Prostate gland (tissue), 2 donors: ENCODE results near the gene ABTB2.

Source experiments
- POLR2A ChIP-seq: fragments of 450-650 bp; IDR thresholded peaks from one replicate; pipeline ENCODE4 v1.6.1; 2016; ENCODE audit warnings: antibody characterized with exemption, mild to moderate bottlenecking
- TF ChIP-seq, protein P1 (sequence below), 4 experiments: fragments of 200-600 bp in 2 of 4; fragments of 450-650 bp in 2 of 4; sonication (generic) in 2 of 4; IDR thresholded peaks; 1 replicate in 3 of 4; 2 replicates in 1 of 4; pipeline ENCODE4 v1.5.1; 2016 to 2019; ENCODE audit warnings: antibody characterized with exemption in 4 of 4, mild to moderate bottlenecking in 2 of 4, moderate library complexity in 2 of 4

GRCh38 chr11:34203377-34203871 is 154.4 kb downstream of the ABTB2 start:
- TF ChIP-seq, protein P1, sequence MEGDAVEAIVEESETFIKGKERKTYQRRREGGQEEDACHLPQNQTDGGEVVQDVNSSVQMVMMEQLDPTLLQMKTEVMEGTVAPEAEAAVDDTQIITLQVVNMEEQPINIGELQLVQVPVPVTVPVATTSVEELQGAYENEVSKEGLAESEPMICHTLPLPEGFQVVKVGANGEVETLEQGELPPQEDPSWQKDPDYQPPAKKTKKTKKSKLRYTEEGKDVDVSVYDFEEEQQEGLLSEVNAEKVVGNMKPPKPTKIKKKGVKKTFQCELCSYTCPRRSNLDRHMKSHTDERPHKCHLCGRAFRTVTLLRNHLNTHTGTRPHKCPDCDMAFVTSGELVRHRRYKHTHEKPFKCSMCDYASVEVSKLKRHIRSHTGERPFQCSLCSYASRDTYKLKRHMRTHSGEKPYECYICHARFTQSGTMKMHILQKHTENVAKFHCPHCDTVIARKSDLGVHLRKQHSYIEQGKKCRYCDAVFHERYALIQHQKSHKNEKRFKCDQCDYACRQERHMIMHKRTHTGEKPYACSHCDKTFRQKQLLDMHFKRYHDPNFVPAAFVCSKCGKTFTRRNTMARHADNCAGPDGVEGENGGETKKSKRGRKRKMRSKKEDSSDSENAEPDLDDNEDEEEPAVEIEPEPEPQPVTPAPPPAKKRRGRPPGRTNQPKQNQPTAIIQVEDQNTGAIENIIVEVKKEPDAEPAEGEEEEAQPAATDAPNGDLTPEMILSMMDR (IDR thresholded peaks at IDR 0.05), result no peak
- TF ChIP-seq POLR2A, result no peak
